Head of caudate nucleus (tissue), 42 donors: ENCODE results near the gene KCNAB1.

ENCODE experiments used
- DNase-seq, 42 donors: peaks; one replicate each; pipeline versions ENCODE4 v3.0.0 to v3.0.0-alpha.2; 2020 to 2021; ENCODE audit warnings: mixed read lengths in 7 of 42
- intact Hi-C: fragments of 100-400 bp; cut with DNase I; formaldehyde crosslinking; loops from one replicate; pipeline ENCODE4 v1.15.0; 2022

Gene KCNAB1

DNA sequence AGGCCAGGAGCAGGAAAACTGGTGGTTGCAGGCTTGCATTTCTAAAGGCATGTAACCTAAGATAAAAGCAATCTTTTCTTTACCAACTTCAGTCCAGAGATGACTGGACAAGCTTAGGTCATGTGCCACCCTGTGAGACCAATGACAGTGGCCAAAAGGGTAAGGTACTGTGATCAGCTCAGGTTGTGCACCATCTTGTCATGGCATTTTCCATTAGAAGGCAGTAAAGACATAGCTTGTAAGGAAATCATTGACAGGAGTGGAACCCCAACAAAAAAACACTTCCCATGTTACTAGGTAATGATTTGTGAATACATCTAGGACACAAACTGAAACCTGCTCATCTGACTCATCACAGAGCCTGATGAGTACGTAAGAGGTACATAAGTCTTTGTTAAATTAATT is 399.4 kb downstream of the KCNAB1 start:
- no peak for DNase-seq
- intact Hi-C loops, result no loop called here

DNA sequence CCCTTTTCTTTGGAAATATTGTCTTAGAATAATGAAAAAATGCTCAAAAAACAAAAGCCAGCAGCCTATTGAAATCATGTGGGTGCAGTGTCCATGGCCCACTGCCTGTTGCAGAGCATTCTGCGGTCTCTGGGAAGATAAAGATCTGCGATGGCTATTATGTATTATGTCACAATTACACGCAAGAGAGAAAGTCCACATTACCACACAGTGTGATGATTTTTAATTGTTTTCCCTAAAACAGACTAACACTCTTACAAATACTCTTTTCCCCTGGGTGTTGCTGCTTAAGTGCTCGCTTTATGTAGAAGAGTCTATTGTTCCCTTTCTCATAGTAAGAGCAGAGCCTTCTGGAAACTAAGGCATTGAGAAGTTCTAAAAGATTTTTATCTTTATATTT is 402.3 kb downstream of the KCNAB1 start:
- DNase-seq, result no peak
- intact Hi-C loops, result no loop called here

DNA sequence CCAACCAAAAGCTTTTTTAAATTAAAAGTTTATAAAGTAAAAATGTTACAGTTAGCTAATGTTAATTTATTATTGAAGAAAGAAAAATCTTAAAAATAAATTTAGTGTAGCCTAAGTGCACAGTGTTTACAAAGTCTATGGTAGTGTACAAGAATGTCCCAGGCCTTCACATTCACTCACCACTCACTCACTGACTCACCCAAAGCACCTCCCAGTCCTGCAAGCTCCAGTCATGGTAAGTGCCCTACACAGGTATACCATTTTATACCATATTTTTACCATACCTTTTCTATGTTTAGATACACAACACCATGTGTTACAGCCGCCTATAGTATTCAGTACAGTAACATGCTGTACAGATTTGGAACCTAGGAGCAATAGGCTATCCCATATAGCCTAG is 405.4 kb downstream of the KCNAB1 start:
- DNase-seq, result no peak
- intact Hi-C loops, result no loop called here

DNA sequence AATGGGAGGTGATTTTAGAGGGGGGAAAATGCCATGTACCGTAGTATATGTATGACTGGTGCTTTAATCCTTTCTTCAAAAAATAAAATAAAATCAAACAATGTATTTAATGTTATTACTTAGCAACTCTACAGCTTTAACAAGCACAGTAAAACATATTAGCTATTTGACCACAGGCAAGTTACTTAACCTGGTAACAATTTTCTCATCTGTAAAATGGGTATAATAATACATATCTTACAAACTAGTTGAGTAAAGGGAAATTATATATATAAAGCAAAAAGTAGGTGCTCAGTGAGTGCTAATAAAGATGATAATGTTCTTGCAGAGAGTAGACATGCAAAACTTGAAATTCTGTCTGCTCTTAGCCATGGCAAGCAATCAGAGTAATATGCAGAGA is 406.7 kb downstream of the KCNAB1 start:
- intact Hi-C loops, result no loop called here
- no peak for DNase-seq

DNA sequence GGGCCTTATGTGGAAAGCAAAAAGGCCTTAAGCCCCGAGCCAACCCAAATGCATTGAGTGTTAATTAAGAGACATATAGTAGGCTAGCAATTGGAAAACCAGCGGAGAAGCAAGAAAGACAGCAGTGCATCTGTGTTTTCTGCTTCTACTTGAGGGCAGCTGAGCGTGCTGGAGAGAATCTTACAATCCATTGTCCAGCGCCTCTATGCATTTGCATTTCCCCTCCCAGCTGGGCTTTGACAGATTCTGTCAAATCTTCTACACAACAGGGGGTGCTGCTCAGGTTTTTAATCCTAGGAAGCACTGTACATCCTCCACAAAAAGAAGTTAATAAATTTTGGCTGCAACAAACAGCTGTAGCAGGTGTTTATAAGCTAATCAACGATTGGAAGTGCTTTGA is 410.6 kb downstream of the KCNAB1 start:
- intact Hi-C loops, result loop anchor here (5.0 kb wide), 1 partner anchor 379 kb away; no protein-coding TSS in a partner anchor

DNA sequence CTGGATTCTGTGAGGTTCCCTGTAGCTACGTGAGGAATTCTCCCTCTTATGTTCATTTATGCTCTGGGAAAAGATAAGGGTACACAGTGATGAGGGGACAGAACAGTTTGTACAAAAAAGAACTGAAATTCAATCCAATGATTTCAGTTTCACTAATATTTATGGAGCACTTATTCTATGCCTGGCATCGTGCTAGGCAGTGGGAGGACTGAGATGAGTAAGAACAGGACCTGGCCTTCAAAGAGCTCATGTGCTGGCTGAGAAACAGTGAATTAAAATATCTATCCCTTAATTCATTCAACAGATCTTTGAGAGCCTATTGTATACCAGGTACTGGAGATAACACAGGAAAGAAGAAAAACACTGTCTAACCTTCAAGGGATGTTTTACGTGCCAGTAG is 412.4 kb downstream of the KCNAB1 start:
- no peak for DNase-seq
- intact Hi-C loops, result loop anchor here (5.0 kb wide), 1 partner anchor 380 kb away; no protein-coding TSS in a partner anchor

More for the DNA sequence above, 410.6 kb downstream of the KCNAB1 start:
- DNase-seq, result peak in 9 of 42 donors; percentile 17 to 66 (median 39)

DNA sequence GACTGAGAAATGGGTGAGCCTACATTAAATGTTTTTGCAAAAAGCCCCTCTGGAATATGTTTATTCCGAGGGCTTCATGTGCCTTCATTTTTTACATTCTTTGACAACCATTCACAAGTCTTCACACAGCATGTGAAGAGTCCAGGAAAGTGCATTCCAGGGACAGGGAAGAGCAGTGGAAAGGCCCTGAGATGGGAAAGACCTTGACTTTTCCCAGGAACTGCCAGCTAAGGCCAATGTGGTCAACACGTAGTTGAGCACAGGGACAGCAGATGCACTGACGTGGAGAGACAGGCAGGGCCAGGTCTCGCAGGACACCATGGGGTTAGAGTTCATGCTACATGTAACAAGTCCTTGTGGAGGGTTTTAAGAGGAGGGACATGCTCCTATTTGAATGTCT is 412.8 kb downstream of the KCNAB1 start:
- no peak for DNase-seq
- intact Hi-C loops, result loop anchor here (5.0 kb wide), 1 partner anchor 381 kb away; no protein-coding TSS in a partner anchor

DNA sequence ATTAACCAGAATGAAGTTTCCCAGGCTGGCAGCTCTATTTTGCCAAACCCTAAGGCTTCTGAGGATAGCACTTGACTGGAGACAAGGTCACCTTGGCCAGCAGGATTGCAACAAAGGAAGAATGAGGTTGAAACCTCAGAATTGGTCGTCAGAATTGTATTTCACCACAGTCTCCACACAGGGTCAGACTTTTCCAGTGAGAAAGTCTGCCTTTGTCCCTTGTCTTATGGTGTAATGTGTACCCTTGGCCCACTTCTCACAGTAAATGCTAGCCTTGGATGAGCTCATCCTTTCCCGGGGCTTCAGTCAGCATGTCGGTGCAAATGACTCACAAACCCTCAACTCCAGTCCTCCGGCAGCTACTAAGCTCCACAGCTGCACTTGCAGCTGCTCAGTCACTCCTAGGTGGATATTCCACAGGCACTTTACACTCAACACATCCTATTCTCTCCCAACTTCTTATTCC is 414.8 kb downstream of the KCNAB1 start:
- intact Hi-C loops, result loop anchor here (5.0 kb wide), 1 partner anchor 552 kb away; no protein-coding TSS in a partner anchor
- DNase-seq, result peak in 38 of 42 donors; percentile 24 to 90 (median 60)

DNA sequence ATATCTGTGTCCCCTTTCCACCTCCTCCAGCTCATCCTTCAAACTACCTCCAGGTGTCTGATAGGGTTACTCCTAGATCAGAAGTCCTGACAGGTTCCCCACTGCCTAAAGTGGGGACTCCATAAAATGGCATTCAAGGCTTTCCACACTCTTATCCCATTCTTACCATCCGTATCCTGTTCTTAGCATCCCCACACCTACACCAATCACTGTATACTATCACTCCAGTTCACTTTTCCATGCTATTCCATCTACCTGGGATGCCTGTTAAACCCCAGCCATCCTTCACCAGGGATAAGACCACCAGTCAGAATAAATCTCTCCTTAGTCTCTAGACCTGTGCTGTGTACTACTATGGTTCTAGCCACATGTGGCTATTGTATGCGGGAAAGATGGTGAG is 415.4 kb downstream of the KCNAB1 start:
- no peak for DNase-seq
- intact Hi-C loops, result loop anchor here (5.0 kb wide), 1 partner anchor 552 kb away; no protein-coding TSS in a partner anchor

DNA sequence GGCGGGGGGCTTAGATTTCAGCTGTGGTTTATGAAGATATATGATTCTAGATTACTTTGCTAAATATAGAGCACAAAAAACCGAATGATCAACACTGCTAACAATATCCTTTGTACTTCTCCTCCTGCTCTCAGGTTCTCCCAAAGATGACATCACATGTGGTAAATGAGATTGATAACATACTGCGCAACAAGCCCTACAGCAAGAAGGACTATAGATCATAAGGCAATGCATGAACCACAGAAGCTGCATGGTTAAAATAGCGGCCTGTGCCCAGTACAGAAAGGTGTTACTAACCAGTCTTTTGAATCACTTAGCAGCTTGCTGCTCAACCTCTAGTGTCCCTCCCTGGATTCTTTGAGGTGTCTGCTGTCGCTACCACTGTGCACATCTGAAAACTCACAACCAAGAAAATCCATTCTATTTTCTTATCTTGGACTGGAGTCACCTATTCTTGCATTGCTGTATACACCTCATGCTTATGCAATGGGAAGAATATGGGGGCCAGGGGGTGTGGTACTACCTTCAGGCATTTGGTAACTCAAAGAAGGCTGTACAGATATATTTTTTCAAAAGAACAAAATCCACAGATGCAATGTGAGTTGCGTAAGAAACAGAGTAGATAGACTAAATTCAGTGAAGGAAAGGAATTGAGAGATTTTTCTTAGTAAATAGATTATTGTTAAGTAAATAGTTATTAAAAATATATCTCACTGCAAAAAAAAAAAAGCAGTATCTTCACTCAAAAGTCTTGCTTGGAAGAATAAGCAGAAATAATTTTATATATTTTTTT is 416.3 kb downstream of the KCNAB1 start:
- no peak for DNase-seq
- intact Hi-C loops, result loop anchor here (5.0 kb wide), 1 partner anchor 551 kb away; no protein-coding TSS in a partner anchor

DNA sequence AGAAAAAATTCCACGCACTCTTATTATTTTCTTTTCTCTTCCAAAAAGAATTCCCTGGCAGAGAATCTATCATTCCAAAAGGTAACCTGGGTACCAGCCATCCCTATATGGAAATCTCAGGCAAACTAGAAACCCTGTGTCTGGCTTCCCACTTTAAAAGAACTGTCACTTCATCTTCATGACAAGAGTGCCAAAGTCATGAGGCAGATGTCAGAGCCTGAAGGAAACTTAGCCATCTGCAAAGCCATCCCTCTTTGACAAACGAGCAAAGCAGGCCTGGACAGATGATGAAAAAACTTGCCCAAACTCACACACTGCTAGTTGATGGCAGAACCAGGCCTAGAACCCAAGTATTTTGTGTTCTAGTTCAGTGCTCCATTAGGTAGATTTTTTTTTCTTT is 418.7 kb downstream of the KCNAB1 start:
- no peak for DNase-seq
- intact Hi-C loops, result loop anchor here (5.0 kb wide), 1 partner anchor 548 kb away; no protein-coding TSS in a partner anchor

DNA sequence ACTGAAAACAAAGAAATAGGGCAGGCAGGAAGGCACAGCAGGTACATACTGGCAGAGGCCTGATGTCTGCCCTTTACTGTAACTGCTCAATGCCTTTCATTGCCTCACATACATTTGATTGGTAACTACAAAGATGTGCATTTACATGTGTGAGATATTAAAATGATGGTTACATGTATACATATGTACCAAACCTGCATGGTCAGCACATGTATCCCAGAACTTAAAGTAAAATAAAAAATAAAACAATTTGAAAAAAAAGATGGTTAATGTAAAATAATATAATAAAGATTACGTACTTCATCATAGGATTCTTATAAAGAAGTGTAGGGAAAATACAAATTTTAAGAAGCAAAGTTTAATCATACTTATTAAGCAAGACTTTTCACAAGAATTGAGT is 419.4 kb downstream of the KCNAB1 start:
- intact Hi-C loops, result loop anchor here (5.0 kb wide), 1 partner anchor 547 kb away; no protein-coding TSS in a partner anchor
- DNase-seq, result no peak

DNA sequence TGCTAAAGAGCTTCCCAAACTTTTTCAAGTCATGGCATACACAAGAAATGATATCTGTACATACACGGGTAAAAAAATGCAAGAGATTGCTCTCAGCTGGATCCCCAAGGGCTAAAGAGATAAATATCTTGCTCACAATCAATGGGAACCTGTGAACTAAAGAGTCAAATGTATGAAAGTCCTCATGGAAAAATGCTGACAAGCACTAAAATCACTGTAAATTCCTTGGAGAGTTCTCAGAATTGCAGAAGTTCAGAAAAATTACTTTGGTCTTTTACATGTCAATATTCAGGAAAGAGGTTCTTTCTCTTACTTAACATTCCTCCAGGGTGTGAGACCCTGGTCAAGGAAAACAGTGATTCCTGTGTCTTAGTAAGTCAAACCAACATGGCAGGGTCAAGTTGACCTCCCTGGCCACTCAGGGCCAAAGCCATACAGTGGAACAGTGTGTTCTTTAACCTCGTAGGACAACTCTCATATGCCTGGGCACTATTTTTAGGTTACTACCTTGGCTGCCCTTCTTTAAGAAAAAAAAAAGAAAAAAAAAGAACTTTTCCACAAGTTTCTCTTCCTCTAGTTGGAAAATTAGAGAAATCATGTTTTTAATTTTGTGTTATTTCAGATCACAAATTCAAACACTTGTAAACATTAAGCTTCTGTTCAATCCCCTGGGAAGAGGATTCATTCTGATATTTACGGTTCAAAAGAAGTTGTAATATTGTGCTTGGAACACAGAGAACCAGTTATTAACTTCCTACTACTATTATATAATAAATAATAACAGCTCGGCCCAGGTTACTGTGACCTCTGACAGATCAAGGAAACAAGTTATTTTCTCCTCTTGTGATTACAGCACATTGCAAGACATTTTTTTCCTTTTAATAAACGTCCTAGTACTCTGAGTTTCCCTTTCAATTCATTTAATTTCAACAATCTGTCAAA is 422.0 kb downstream of the KCNAB1 start:
- intact Hi-C loops, result no loop called here
- DNase-seq, result no peak

DNA sequence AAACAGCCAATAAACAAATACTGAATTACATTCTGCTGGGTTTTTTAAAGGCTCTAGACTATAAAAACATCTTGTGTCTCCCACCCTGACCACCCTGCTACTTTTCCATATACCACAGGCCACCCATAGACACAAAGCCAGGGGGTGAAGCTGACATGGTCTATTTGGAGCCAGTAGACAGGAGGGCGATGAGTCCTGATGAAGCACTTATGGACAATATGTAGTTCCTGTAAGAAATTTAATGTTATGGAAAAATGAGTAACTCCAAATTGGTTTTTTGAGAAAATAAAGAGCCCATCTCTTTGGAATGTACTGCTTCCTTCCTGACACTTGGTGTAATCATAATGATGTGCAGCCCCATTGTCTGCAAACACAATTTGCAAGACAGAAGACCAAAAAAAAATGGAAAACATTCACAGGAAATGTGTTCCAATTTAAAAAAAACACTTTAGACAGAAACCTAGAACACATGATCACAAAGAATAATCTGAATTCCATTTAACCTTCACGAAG is 422.7 kb downstream of the KCNAB1 start:
- no peak for DNase-seq
- intact Hi-C loops, result no loop called here

DNA sequence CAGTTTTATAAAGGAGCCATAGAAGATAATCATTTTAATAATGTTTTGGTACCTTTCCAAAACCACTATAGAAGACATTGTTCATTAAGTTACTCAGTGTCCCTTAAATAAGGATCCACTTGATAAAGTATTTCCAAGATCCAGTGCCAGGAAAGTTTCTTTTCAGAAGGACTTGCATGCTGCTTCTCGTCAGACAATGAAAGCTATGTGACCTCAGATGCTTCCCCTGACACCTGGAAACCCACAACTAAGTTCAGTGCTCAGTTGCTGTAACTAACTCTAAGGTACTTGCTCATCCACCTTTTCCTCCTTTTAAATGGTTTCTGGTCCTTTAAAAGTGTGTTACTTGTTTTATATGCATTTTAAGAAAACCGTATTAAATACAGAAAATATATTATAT is 427.3 kb downstream of the KCNAB1 start:
- intact Hi-C loops, result no loop called here
- no peak for DNase-seq

DNA sequence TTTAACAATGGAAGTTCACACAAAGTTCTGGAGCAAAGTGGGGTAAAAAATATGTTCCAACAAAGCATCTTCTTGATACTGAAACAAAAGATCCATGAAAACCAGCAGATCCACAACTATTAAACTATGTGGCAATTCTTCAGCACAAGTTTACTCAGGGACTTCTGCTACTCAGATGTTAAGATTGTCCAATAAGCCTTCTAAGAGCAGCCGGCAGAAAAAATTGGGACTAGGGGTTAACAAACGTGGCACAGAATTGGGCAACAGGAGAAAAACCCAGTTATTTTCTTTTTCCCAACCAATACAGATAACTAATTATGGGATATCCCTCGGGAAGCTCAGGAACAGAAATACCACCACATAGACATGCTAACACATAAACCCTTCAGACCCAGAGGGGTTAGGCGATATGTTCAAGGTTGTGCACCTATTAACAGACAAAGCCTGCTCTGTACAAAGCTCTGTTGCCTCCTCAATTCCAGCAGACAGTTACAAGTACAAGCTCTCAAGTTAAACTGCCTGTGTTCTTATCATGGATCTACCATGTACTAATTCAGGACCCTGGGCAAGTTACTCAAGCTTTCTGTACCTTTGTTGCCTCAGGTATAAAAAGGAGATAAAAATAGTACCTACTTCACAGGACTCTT is 427.8 kb downstream of the KCNAB1 start:
- no peak for DNase-seq
- intact Hi-C loops, result no loop called here

DNA sequence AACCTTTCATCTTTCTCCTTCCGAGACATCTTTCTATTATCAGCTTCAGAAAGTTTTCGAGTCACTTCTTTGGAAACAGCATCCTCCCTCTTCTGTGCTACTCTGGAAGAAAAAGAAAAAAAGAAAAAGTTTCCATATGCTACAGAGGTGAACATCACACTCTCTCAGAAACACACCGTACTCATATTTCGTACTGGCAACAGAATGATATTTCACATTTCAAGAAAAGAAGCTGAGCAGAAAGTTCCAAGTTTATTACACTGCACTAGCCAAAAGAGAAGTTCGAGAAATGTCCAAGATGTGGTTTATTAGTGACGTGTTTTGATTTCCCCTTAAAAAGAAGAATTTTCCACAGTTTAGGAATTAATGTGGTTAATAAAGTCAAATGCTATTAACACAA is 428.5 kb downstream of the KCNAB1 start:
- intact Hi-C loops, result no loop called here
- DNase-seq, result no peak

DNA sequence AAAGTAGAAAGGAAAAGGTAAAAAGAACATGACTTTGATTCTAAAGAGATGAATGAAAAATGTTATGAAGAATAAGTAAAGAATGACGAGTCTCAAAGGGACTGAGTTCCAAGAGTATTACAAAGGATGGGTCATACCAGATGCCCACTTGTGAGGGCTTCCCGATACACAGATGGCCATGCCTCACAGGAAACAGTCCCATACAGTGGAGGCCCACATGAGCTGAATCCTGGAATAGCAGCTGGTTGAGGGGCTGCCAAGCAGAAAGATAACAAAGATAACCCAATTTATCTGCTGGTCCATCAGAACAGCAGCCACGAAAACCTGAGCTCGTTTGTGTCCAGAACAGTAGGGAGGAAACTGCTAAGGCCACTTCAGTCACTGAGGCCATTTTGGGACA is 430.9 kb downstream of the KCNAB1 start:
- intact Hi-C loops, result loop anchor here (10.0 kb wide), 1 partner anchor 584 kb away; no protein-coding TSS in a partner anchor

DNA sequence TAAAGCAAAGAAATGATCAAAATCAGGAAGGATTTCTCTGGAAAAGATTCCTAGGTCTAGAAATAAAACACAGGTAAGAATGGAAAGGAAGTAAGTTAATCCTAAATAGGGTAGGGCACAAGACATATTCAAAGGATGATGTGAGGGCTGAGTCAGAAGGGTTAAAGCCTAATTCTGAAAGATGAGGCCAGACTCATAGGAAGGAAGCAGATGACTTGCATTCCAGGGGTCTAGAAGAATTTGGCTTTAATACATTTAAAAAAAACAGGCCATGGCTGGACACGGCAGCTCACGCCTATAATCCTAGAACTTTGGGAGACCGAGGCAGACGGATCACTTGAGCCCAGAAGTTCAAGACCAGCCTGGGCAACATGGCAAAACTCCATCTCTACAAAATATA is 431.4 kb downstream of the KCNAB1 start:
- DNase-seq, result no peak
- intact Hi-C loops, result loop anchor here (10.0 kb wide), 1 partner anchor 583 kb away; no protein-coding TSS in a partner anchor

More for the DNA sequence above, 430.9 kb downstream of the KCNAB1 start:
- no peak for DNase-seq
